KMS-11 (cell line): ENCODE data around the gene STBD1.
A peak's percentile ranks its signal among the peaks of the same experiment; 100 is the strongest.

Experiments
- H2AFZ ChIP-seq: fragments of 200-600 bp; sonication (generic); 2 replicates; pipeline ENCODE4 v1.6.1; 2016; ENCODE audit warnings: antibody characterized with exemption, mixed run types, low read depth
- H3K27ac ChIP-seq: fragments of 200-600 bp; sonication (generic); 2 replicates; pipeline ENCODE4 v1.6.1; 2016; ENCODE audit warnings: mild to moderate bottlenecking, mixed run types
- H3K27me3 ChIP-seq: fragments of 200-600 bp; sonication (generic); 2 replicates; pipeline ENCODE4 v1.6.1; 2017; ENCODE audit warnings: mild to moderate bottlenecking, low read depth, mixed run types, moderate library complexity; ENCODE audit not compliant: insufficient read depth
- H3K36me3 ChIP-seq: fragments of 200-600 bp; sonication (generic); 2 replicates; pipeline ENCODE4 v1.6.1; 2017; ENCODE audit warnings: mild to moderate bottlenecking, mixed run types; ENCODE audit not compliant: insufficient read depth
- H3K4me1 ChIP-seq: fragments of 200-600 bp; sonication (generic); 2 replicates; pipeline ENCODE4 v1.6.1; 2016; ENCODE audit warnings: mild to moderate bottlenecking, low read depth, mixed run types; ENCODE audit not compliant: poor library complexity, severe bottlenecking
- H3K4me2 ChIP-seq: fragments of 200-600 bp; sonication (generic); 2 replicates; pipeline ENCODE4 v1.7.0; 2016; ENCODE audit warnings: mild to moderate bottlenecking, mixed run types
- H3K4me3 ChIP-seq: fragments of 200-600 bp; sonication (generic); IDR thresholded peaks from 2 replicates; pipeline ENCODE4 v1.6.1; 2017; ENCODE audit warnings: low read depth, low read length, mixed read lengths; ENCODE audit not compliant: insufficient read depth
- H3K79me2 ChIP-seq: fragments of 200-600 bp; sonication (generic); 2 replicates; pipeline ENCODE4 v1.6.1; 2016; ENCODE audit warnings: low read depth, mixed run types; ENCODE audit not compliant: insufficient read depth
- H3K9ac ChIP-seq: fragments of 200-600 bp; sonication (generic); 2 replicates; pipeline ENCODE4 v1.6.1; 2016; ENCODE audit warnings: mild to moderate bottlenecking, mixed run types
- H4K20me1 ChIP-seq: fragments of 200-600 bp; sonication (generic); 2 replicates; pipeline ENCODE4 v1.6.1; 2016; ENCODE audit warnings: mild to moderate bottlenecking, mixed run types; ENCODE audit not compliant: insufficient read depth
- CTCF ChIP-seq: fragments of 200-600 bp; sonication (generic); conservative IDR thresholded peaks from 2 replicates; pipeline ENCODE4 v1.6.1; 2017; ENCODE audit warnings: low read depth, mild to moderate bottlenecking, antibody characterized with exemption, low read length, moderate library complexity, mixed read lengths

The STBD1 gene

GRCh38 chr4:76298227-76298626 is 8.3 kb upstream of the STBD1 start:
- no peaks in the 10 kb centered on the region for H3K36me3 ChIP-seq
- no peaks in the 10 kb centered on the region for H3K27me3 ChIP-seq
- TF ChIP-seq CTCF = no peak
- H3K27ac ChIP-seq = no peak overlapping the region; the same call in 1 of the 2 replicates
- H3K4me1 ChIP-seq = peaks cover 64% of the 10 kb centered on the region
- H3K79me2 ChIP-seq = peaks cover 4% of the 10 kb centered on the region; the same call in 1 of the 2 replicates
- no peak overlapping the region for H3K9ac ChIP-seq
- H3K4me3 ChIP-seq = peak overlapping the region; percentile 6
- H3K4me2 ChIP-seq = no peak overlapping the region
- no peaks in the 10 kb centered on the region for H4K20me1 ChIP-seq
- H2AFZ ChIP-seq = no peak overlapping the region

GRCh38 chr4:76300012-76300411 is 6.5 kb upstream of the STBD1 start:
- no peak for TF ChIP-seq CTCF
- H3K79me2 ChIP-seq = peaks cover 21% of the 10 kb centered on the region
- H2AFZ ChIP-seq = no peak overlapping the region
- H3K27me3 ChIP-seq = no peaks in the 10 kb centered on the region
- no peaks in the 10 kb centered on the region for H3K36me3 ChIP-seq
- H3K4me1 ChIP-seq = peaks cover 67% of the 10 kb centered on the region
- no peak overlapping the region for H3K4me3 ChIP-seq
- H3K27ac ChIP-seq = peak overlapping the region; percentile 90
- H3K9ac ChIP-seq = no peak overlapping the region
- no peaks in the 10 kb centered on the region for H4K20me1 ChIP-seq
- H3K4me2 ChIP-seq = peak overlapping the region; percentile 88

GRCh38 chr4:76301068-76301774 is 5.3 kb upstream of the STBD1 start:
- Histone ChIP-seq H3K4me2 (peak overlapping the region; percentile 88), H3K79me2 (peaks cover 33% of the 10 kb centered on the region), H3K9ac (peak overlapping the region; percentile 44; the same call in 1 of the 2 replicates), H2AFZ (no peak overlapping the region), H4K20me1 (no peaks in the 10 kb centered on the region), H3K4me1 (peaks cover 71% of the 10 kb centered on the region), H3K36me3 (no peaks in the 10 kb centered on the region), H3K4me3 (no peak overlapping the region), H3K27ac (peak overlapping the region; percentile 90), H3K27me3 (no peaks in the 10 kb centered on the region)
- no peak for TF ChIP-seq CTCF

GRCh38 chr4:76301775-76302162 is 4.8 kb upstream of the STBD1 start:
- H3K79me2 ChIP-seq = peaks cover 39% of the 10 kb centered on the region
- TF ChIP-seq CTCF = no peak
- H3K36me3 ChIP-seq = no peaks in the 10 kb centered on the region
- peaks cover 71% of the 10 kb centered on the region for H3K4me1 ChIP-seq
- H3K4me2 ChIP-seq = peak overlapping the region; percentile 70
- H3K27me3 ChIP-seq = no peaks in the 10 kb centered on the region
- no peak overlapping the region for H3K4me3 ChIP-seq
- peak overlapping the region; percentile 6; the same call in 1 of the 2 replicates for H3K9ac ChIP-seq
- no peaks in the 10 kb centered on the region for H4K20me1 ChIP-seq
- H2AFZ ChIP-seq = no peak overlapping the region
- peak overlapping the region; percentile 90 for H3K27ac ChIP-seq
